Measurements from ENCODE around the gene MAP4K4. TPM values are rescaled to one million over a fixed set of nuclear protein-coding genes. Genes with fewer than 3 reads are reported as not detected.

Gene MAP4K4
- total RNA-seq, 4 donors from 2014 or later, result 14.2 to 65.2 (median 29.1) TPM

DNA sequence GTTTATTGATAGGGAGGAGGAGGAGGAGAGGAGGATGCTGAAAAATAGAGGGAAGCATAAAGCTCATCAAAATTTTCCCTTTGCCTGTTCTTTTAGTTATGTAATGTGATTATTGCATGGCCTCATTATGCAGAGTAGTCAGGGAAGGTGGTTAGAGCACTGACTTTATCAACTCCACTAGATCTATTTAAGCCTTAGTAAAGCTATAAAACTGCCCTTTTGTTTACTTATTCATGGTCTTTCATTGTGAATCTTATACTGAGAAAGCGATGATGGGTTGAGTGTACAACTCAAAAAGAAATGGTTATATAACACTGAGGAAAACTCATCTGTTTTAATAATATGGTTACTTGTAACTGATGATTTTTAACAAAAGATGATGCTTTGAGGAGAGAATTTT lies 81.7 kb downstream of the MAP4K4 start:
- H3K36me3 ChIP-seq, result no peaks in the 10 kb centered on the region
- no peak for DNase-seq
- TF ChIP-seq POLR2A (IDR thresholded peaks at IDR 0.05), result no peak
- TF ChIP-seq, protein P1, sequence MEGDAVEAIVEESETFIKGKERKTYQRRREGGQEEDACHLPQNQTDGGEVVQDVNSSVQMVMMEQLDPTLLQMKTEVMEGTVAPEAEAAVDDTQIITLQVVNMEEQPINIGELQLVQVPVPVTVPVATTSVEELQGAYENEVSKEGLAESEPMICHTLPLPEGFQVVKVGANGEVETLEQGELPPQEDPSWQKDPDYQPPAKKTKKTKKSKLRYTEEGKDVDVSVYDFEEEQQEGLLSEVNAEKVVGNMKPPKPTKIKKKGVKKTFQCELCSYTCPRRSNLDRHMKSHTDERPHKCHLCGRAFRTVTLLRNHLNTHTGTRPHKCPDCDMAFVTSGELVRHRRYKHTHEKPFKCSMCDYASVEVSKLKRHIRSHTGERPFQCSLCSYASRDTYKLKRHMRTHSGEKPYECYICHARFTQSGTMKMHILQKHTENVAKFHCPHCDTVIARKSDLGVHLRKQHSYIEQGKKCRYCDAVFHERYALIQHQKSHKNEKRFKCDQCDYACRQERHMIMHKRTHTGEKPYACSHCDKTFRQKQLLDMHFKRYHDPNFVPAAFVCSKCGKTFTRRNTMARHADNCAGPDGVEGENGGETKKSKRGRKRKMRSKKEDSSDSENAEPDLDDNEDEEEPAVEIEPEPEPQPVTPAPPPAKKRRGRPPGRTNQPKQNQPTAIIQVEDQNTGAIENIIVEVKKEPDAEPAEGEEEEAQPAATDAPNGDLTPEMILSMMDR (IDR thresholded peaks at IDR 0.05), result no peak
- no peaks in the 10 kb centered on the region for H3K9me3 ChIP-seq
- no peak overlapping the region for H3K4me3 ChIP-seq
- H3K27ac ChIP-seq, result no peak overlapping the region
- H3K27me3 ChIP-seq, result no peaks in the 10 kb centered on the region
- peaks cover 0 to 36% (median 0%) of the 10 kb centered on the region in 4 donors for H3K4me1 ChIP-seq

DNA sequence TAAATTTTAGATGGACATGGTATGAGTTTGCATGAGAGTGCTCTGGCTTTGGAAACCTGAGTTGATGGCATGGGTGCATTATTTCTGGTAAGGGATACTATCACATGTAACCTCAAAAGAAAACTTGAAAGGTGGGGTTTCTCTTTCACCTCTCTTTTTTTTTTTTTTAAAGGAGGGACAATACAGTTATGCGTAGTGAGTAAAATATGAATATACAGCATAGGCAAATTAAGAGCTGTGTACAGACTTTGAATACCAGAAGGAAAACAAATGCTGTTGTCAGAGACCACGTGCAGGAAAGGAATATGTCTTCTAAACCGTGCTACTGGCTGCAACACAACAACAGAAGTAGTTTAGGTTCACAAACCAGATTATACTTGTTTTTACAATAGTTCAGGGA lies 82.1 kb downstream of the MAP4K4 start:
- no peak overlapping the region for H3K27ac ChIP-seq
- no peak for TF ChIP-seq POLR2A (IDR thresholded peaks at IDR 0.05)
- TF ChIP-seq, protein P1 (IDR thresholded peaks at IDR 0.05), result no peak
- no peaks in the 10 kb centered on the region for H3K9me3 ChIP-seq
- H3K4me3 ChIP-seq, result no peak overlapping the region
- H3K27me3 ChIP-seq, result no peaks in the 10 kb centered on the region
- H3K4me1 ChIP-seq, result peaks cover 0 to 35% (median 0%) of the 10 kb centered on the region in 4 donors
- DNase-seq, result no peak
- H3K36me3 ChIP-seq, result no peaks in the 10 kb centered on the region

DNA sequence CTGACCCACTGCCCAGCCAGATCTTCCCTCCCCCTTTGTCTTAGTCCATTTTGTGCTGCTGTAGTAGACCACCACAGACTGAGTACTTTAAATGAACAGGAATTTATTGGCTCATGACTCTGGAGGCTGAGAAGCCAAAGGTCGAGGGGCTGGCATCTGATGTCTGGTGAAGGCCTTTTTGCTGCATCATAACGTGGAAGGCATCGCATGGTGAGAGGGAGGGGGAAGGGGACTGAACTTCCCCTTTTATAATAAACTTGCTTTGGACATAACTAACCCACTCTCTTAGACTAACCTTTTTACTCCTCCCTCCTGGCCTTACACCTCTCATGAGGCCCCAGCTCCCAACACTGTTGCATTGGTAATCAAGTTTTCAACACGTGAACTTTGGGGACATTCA lies 83.8 kb downstream of the MAP4K4 start:
- Histone ChIP-seq H3K4me1 (peaks cover 0 to 19% (median 0%) of the 10 kb centered on the region in 4 donors), H3K27me3 (no peaks in the 10 kb centered on the region), H3K4me3 (no peak overlapping the region), H3K36me3 (no peaks in the 10 kb centered on the region), H3K27ac (peak overlapping the region in 1 of 4 donors; percentile 33), H3K9me3 (no peaks in the 10 kb centered on the region)
- peak in 1 of 3 donors; percentile 58 for DNase-seq
- TF ChIP-seq, protein P1 (IDR thresholded peaks at IDR 0.05), result no peak

DNA sequence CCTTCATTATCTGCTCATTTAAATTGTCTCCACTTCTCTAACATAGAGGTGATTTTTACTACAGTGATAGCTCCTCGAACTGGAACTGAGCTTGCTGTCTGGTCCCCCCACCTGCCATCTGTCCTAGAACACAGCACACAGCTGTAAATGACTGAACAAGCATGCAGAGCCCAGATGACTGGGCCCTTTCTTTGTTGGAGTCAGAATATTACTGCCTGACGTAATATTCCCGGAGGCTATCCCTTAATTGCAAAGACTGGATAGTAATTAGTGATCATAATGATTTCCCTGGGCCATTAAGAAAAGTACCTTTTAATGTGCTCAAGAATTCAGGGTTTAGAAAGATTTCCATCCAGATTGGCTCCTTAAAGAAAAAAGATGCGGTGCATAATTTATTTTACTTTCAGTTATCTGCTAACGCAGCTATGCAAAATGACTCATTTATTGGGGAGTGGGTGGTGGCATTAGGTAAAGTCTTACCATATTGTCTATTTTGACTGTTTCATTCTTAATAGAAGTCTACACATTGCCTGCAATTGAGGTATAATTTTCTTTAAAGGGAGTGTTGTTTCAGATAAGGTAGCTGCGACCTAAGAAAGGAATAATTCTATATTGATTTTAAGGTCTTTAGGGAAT lies 84.4 kb downstream of the MAP4K4 start:
- H3K36me3 ChIP-seq, result no peaks in the 10 kb centered on the region
- no peak for DNase-seq
- H3K27ac ChIP-seq, result no peak overlapping the region
- peaks cover 0 to 13% (median 0%) of the 10 kb centered on the region in 4 donors for H3K4me1 ChIP-seq
- no peaks in the 10 kb centered on the region for H3K9me3 ChIP-seq
- H3K27me3 ChIP-seq, result no peaks in the 10 kb centered on the region
- TF ChIP-seq, protein P1 (IDR thresholded peaks at IDR 0.05), result no peak
- TF ChIP-seq POLR2A (IDR thresholded peaks at IDR 0.05), result no peak
- H3K4me3 ChIP-seq, result no peak overlapping the region

DNA sequence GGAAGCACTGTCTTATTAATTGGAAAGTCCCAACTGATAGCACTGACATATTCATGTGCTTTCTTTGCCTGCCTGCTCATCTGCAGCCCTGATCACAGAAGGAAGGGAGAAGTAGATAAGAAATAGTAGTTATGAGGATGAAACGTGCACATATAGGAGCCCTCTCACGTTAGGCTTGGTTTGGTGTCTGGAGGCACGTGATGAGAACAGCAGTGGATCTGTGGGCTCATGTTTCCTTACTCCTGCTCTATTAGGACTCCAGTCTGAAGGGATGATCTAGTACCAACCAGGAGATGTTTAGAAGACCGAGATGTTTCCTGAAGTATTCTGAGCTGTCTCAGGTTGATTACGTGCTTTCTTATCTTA lies 84.9 kb downstream of the MAP4K4 start:
- Histone ChIP-seq H3K4me3 (no peak overlapping the region), H3K4me1 (peaks cover 0 to 11% (median 0%) of the 10 kb centered on the region in 4 donors), H3K27me3 (no peaks in the 10 kb centered on the region), H3K9me3 (no peaks in the 10 kb centered on the region), H3K36me3 (no peaks in the 10 kb centered on the region), H3K27ac (no peak overlapping the region)
- DNase-seq, result no peak
- TF ChIP-seq, protein P1 (IDR thresholded peaks at IDR 0.05), result no peak
- TF ChIP-seq POLR2A (IDR thresholded peaks at IDR 0.05), result no peak
